IPS DF 6.9 (cell line): ENCODE data around the gene RBFOX2.

Experiments used
- DNase-seq: peaks from one replicate; pipeline ENCODE4 v3.0.0-alpha.2; 2013; ENCODE audit warnings: low read depth, low spot score
- H3K27ac ChIP-seq: one replicate; pipeline ENCODE4 v1.5.1; 2013; ENCODE audit warnings: low read length, control low read depth
- H3K27me3 ChIP-seq: 2 replicates; pipeline ENCODE4 v1.6.1; 2013; ENCODE audit warnings: mild to moderate bottlenecking, low read length; ENCODE audit not compliant: control insufficient read depth, insufficient read depth
- H3K36me3 ChIP-seq: 2 replicates; pipeline ENCODE4 v1.6.1; 2013; ENCODE audit warnings: low read length; ENCODE audit not compliant: control insufficient read depth, insufficient read depth
- H3K4me1 ChIP-seq: 2 replicates; pipeline ENCODE4 v1.6.1; 2013; ENCODE audit warnings: low read length; ENCODE audit not compliant: control insufficient read depth, insufficient read depth
- H3K4me3 ChIP-seq: 2 replicates; pipeline ENCODE4 v1.5.1; 2013; ENCODE audit warnings: mild to moderate bottlenecking, low read length
- H3K9me3 ChIP-seq: 2 replicates; pipeline ENCODE4 v1.6.1; 2013; ENCODE audit warnings: low read length, inconsistent platforms; ENCODE audit not compliant: control insufficient read depth, insufficient read depth
- WGBS: extraction: QIAGEN DNeasy Blood & Tissue Kit; methylation state at CpG from one replicate; pipeline ENCODE4 v1.1.7; 2013; ENCODE audit warnings: mixed read lengths, missing lambda C conversion rate; ENCODE audit not compliant: insufficient read length, insufficient coverage; 5-methylcytosine and 5-hydroxymethylcytosine counted together

The RBFOX2 gene

GRCh38 chr22:35872451-35872850 is 156.2 kb downstream of the RBFOX2 start:
- WGBS = no CpG with 5 or more reads among the region's 13 CpGs
- DNase-seq = no peak
- Histone ChIP-seq H3K4me3 (no peak overlapping the region), H3K9me3 (no peaks in the 10 kb centered on the region), H3K27ac (no peak overlapping the region), H3K36me3 (no peaks in the 10 kb centered on the region), H3K27me3 (no peaks in the 10 kb centered on the region), H3K4me1 (no peaks in the 10 kb centered on the region; the same call in 1 of the 2 replicates)

GRCh38 chr22:35870517-35871293 is 157.9 kb downstream of the RBFOX2 start:
- H3K36me3 ChIP-seq = no peaks in the 10 kb centered on the region
- no peak overlapping the region for H3K27ac ChIP-seq
- DNase-seq = no peak
- H3K9me3 ChIP-seq = no peaks in the 10 kb centered on the region
- no peak overlapping the region for H3K4me3 ChIP-seq
- WGBS = no CpG with 5 or more reads among the region's 3 CpGs
- no peaks in the 10 kb centered on the region; the same call in 1 of the 2 replicates for H3K4me1 ChIP-seq
- H3K27me3 ChIP-seq = no peaks in the 10 kb centered on the region

DNA sequence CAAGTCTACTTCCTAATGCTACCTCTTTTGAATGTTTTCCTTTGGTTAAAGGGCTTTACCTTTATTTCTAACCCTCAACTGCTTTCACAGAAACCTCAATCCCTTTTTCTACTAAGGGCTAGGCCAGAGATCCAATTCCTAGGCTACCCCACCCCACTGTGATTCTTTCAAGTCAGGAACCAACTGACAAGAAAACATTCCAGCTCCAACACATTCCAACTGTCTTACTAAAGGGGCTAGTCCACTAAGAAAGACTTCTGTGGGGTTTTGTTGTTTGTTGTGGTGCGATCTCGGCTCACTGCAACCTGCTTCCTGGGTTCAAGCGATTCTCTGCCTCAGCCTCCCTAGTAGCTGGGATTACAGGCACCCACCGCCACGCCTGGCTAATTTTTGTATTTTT is 159.7 kb downstream of the RBFOX2 start:
- Histone ChIP-seq H3K36me3 (no peaks in the 10 kb centered on the region), H3K27ac (no peak overlapping the region), H3K4me1 (no peaks in the 10 kb centered on the region; the same call in 1 of the 2 replicates), H3K4me3 (no peak overlapping the region), H3K9me3 (no peaks in the 10 kb centered on the region), H3K27me3 (no peaks in the 10 kb centered on the region)
- no peak for DNase-seq
- WGBS = no CpG with 5 or more reads among the region's 5 CpGs

- Histone ChIP-seq H3K36me3 (no peaks in the 10 kb centered on the region), H3K27me3 (no peaks in the 10 kb centered on the region), H3K27ac (no peak overlapping the region), H3K4me3 (no peak overlapping the region), H3K4me1 (peaks cover 2% of the 10 kb centered on the region), H3K9me3 (no peaks in the 10 kb centered on the region)
- no CpG with 5 or more reads among the region's 3 CpGs for WGBS
- DNase-seq = no peak
Observed at GRCh38 chr22:35866651-35867050, 162.0 kb downstream of the RBFOX2 start.

GRCh38 chr22:35864545-35865165 is 164.0 kb downstream of the RBFOX2 start:
- no peak overlapping the region for H3K27ac ChIP-seq
- H3K9me3 ChIP-seq = no peaks in the 10 kb centered on the region
- no peaks in the 10 kb centered on the region for H3K36me3 ChIP-seq
- H3K27me3 ChIP-seq = no peaks in the 10 kb centered on the region
- H3K4me3 ChIP-seq = no peak overlapping the region
- DNase-seq = no peak
- peaks cover 3% of the 10 kb centered on the region for H3K4me1 ChIP-seq

DNA sequence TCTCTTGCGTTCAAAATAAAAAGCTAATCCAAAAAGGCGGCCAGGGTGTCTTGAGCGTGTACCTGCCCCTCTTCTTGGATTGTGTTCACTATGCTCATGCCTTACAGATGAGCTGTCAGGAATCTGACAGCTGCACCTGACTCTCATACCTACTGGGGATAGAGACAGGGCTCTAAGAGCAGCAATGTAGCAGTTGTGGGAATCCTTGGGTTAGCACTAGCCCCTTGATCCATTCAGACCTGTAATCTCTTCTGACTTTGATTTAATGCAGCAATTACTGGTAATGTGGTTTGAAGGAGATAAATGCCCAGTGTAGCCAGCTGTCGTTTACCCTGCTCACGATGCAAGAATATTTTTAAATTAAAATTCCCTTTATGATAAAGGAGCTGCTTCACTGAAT is 165.2 kb downstream of the RBFOX2 start:
- H3K4me1 ChIP-seq = peaks cover 3% of the 10 kb centered on the region
- no CpG with 5 or more reads among the region's 5 CpGs for WGBS
- no peak overlapping the region for H3K4me3 ChIP-seq

DNA sequence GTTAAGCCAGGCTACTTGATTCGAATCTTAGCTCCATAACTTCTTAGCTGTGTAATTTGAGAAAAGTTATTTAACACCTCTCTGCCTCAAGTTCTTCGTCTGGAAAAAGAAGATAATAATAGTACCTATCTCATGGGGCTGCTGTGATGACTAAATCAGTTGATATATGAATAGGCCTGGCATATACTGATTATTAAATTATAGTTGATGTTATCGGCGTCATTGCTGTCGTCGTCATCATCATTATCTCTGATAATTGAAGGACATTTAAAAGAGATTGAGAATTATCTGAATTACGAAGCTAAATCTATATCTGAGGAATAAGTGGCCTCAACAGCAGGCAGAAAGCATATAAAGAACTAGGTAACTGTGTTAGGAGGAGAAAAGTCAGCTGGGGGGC is 165.9 kb downstream of the RBFOX2 start:
- no peak for DNase-seq
- H3K36me3 ChIP-seq = no peaks in the 10 kb centered on the region
- H3K27me3 ChIP-seq = no peaks in the 10 kb centered on the region
- peaks cover 3% of the 10 kb centered on the region for H3K4me1 ChIP-seq
- no CpG with 5 or more reads among the region's 7 CpGs for WGBS
- no peak overlapping the region for H3K27ac ChIP-seq
- H3K4me3 ChIP-seq = no peak overlapping the region
- no peaks in the 10 kb centered on the region for H3K9me3 ChIP-seq

More for the DNA sequence above, 165.2 kb downstream of the RBFOX2 start:
- Histone ChIP-seq H3K9me3 (no peaks in the 10 kb centered on the region), H3K36me3 (no peaks in the 10 kb centered on the region), H3K27ac (no peak overlapping the region), H3K27me3 (no peaks in the 10 kb centered on the region)
- no peak for DNase-seq

GRCh38 chr22:35861451-35861850 is 167.2 kb downstream of the RBFOX2 start:
- peaks cover 3% of the 10 kb centered on the region for H3K4me1 ChIP-seq
- no peak for DNase-seq
- no peak overlapping the region for H3K27ac ChIP-seq
- H3K27me3 ChIP-seq = no peaks in the 10 kb centered on the region
- H3K36me3 ChIP-seq = no peaks in the 10 kb centered on the region
- H3K9me3 ChIP-seq = no peaks in the 10 kb centered on the region
- whole genome bisulfite sequencing = no CpG with 5 or more reads among the region's 4 CpGs
- no peak overlapping the region for H3K4me3 ChIP-seq

GRCh38 chr22:35860837-35861236 is 167.8 kb downstream of the RBFOX2 start:
- H3K9me3 ChIP-seq = no peaks in the 10 kb centered on the region
- no peak overlapping the region for H3K4me3 ChIP-seq
- WGBS = no CpG with 5 or more reads among the region's 3 CpGs
- peaks cover 3% of the 10 kb centered on the region for H3K4me1 ChIP-seq
- no peaks in the 10 kb centered on the region for H3K36me3 ChIP-seq
- no peak overlapping the region for H3K27ac ChIP-seq
- no peaks in the 10 kb centered on the region for H3K27me3 ChIP-seq
- no peak for DNase-seq

- WGBS = no CpG with 5 or more reads among the region's 4 CpGs
- Histone ChIP-seq H3K4me3 (no peak overlapping the region), H3K4me1 (peaks cover 3% of the 10 kb centered on the region), H3K27ac (no peak overlapping the region), H3K9me3 (no peaks in the 10 kb centered on the region), H3K27me3 (no peaks in the 10 kb centered on the region), H3K36me3 (no peaks in the 10 kb centered on the region)
- no peak for DNase-seq
Observed at GRCh38 chr22:35860087-35860733, 168.4 kb downstream of the RBFOX2 start.
